Hippocampal formation (tissue), 2 donors: ENCODE measurements around the gene ABHD16A.

Source experiments
- DNase-seq, 2 donors: peaks; one replicate each; lab custom pipeline; 2025; lab: John Stamatoyannopoulos, UW

Gene ABHD16A

DNA sequence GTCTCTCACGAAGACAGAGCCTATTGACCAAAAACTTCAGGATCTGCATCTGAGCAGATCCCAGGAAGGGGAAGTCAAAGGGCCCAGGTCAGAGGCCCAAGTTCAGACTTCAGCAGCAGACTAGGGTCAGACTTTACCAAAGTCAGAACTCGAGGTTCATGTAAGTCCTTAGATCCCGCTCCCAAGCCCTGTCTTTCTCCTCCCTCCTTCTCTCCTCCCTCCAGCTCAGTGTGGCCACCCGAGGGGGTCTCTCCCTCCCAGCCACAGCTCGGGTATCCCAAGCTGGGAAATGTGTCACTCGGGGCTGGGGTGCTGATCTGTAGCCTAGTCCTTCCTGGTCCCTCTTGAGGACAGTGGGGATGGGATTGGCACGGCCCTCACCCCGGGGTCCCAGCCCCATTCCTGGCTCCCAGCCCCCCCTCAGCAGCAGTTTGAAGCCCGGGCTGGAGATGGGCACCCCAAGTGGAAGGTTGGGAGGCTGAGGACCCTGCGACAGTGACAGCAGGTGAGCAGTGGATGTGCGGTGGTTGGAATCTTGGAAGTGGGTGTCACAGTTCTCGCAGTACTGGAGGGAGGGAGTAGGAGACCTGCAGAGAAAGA lies 40.9 kb downstream of the ABHD16A start:
- no peak for DNase-seq

- no peak for DNase-seq
Observed at GRCh38 chr6:31661262-31662123, 41.6 kb downstream of the ABHD16A start.

DNA sequence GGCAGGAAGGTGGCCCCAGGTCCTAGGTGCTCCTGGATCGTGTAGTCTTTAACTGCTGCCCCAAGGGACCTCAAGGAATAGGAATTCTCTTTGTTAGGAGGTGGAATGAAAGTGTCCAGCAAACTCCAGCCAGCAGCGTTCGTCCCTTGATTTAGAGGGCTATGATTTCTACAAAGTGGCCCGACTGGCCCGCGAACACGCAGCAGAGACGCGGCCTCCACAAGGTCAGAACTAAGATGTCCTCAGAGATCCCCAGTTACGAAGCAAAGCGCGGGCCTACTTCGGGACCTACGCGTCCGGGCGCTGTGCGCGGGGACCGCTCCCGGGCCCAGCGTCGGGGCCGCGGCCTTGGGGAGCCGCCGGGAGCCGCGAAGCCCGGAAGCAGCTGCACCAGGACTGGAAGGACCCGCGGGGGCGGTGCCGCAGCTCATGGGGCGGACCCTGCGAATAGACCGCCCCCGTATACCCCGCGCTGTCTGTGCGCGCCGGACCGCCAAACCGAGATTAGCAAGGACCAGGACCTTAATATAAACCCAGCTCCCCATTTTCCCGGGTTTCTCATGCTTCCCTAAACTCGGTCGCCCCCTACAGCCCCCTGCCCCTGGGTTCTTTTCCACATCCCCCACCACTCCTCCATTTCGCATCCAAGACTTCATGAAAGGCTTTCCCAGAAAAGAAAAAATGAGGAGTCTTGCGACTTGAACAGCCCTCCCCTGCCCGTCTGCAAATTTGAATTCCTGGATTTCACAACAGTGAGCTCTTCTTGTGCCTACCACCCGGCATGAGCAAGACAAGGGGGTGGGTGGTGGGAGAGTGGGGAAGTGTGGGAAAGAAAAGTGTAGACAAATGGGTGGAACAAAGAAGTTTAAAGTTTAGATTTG lies 42.5 kb downstream of the ABHD16A start, which contains the start of gene C6orf47:
TSS of gene C6orf47 (minus strand) at position 398 of the 881 bp plus-strand sequence. CDS start 831 bp downstream, outside the sequence.
- peak; percentile 64 to 73 for DNase-seq

DNA sequence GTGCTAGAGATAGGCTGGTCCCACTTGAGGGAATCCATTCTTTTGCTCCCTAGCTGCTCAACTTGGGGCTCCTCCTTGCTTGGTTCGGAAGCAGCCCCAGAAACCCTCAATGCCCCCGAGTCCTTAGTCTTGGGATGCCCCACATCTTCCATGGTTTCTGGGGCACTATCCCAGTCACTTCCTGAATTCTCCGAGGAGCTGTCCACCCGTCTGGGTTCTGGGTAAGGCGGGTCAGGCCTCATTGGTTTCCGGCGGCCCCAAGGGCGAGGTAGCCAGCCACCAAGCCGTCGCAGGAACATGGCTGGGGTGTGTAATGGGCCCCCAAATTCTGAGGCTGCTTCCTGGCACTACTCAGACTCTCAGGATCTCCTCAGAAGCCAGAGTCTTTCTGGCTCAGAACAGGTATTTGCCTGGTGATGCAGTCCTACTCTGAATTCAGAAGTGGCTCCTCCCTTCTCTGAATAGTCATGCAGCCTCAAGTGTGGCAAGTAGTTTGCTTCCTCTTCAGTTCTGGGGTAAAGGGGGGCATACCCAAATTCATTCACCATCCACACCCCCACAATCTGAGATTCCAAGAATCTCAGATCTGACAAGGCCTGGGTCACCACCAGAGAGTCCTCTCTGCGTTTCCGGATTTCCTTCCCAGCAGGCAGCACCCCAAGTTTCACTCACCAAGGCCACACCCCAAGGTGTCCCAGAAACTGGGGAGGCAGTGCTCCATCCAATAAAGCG lies 43.3 kb downstream of the ABHD16A start:
- DNase-seq = no peak

- no peak for DNase-seq
Observed at GRCh38 chr6:31658983-31659648, 44.0 kb downstream of the ABHD16A start.

- no peak for DNase-seq
Observed at GRCh38 chr6:31658158-31658688, 44.9 kb downstream of the ABHD16A start.

DNA sequence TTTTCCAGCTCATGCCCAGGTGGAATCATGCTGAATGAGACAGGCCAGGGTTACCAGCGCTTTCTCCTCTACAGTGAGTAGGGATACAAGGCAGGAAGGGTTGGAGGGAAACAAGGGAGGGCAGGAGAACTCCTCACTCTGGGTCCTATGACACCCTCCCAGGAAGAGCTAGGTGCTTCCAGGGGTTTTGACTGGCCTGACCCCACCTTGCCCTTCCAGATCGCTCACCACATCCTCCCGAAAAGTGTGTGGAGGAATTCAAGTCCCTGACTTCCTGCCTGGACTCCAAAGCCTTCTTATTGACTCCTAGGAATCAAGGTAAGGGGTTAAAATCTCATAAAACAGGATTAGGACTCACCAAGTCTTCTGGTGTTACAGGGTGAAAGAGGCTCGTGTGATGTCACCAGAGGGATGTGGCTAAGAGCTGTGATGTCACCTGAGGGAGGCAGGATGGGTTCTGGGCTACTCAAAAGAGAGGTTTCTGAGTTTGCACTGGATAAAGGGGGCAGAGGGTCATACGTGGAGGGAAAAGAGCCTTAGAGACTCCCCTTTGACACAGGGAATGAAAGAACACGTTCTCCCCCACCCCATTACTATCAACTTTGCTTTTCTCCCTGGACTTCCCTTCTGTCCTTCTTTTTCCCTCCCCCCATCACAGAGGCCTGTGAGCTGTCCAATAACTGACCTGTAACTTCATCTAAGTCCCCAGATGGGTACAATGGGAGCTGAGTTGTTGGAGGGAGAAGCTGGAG lies 45.5 kb downstream of the ABHD16A start:
- DNase-seq = no peak

DNA sequence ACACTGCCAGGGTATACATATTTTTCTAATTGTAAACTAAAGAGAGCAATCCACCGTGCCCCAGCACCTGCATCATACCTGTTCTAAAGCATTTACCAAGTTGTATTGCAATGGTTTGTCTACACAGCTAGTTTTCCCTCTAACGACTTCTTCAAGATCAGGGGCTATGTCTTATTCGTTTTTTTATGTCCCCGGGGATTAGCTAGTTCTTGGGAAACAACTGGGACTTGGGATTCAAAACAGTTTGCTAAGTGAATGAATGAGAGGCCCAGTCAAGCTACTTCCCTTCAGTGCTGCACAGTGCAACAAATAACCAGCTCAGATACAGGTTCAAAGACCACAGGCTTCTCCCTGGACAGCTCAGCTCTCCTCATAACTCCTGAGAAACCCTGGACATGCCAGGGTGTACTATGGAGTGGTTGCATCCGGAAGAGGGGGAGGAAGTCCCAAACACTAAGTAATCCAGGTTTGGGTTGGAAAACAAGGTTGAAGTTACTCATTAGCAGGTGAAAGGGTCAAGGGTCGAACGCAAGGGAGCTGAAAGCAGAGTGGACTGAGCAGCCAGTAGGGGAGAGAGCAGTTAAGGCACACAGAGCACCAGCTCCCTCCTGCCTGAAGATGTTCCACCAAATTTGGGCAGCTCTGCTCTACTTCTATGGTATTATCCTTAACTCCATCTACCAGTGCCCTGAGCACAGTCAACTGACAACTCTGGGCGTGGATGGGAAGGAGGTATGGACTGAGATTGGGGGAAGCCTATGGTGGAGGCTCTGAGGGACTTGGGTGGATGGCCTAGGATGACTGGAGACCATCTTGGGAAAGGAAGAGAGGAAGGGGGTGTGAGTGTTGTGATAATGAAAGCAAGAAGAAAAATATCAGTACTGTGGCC lies 47.5 kb downstream of the ABHD16A start, which contains the start of gene APOM:
TSS of gene APOM (plus strand) at position 546 of the 889 bp plus-strand sequence. CDS start at position 619, 73 bp downstream.
- DNase-seq = no peak

GRCh38 chr6:31654574-31655348 lies 48.4 kb downstream of the ABHD16A start:
- DNase-seq = no peak

- peak; percentile 92 to 98 for DNase-seq
Observed at GRCh38 chr6:31652925-31653724, 50.0 kb downstream of the ABHD16A start.

DNA sequence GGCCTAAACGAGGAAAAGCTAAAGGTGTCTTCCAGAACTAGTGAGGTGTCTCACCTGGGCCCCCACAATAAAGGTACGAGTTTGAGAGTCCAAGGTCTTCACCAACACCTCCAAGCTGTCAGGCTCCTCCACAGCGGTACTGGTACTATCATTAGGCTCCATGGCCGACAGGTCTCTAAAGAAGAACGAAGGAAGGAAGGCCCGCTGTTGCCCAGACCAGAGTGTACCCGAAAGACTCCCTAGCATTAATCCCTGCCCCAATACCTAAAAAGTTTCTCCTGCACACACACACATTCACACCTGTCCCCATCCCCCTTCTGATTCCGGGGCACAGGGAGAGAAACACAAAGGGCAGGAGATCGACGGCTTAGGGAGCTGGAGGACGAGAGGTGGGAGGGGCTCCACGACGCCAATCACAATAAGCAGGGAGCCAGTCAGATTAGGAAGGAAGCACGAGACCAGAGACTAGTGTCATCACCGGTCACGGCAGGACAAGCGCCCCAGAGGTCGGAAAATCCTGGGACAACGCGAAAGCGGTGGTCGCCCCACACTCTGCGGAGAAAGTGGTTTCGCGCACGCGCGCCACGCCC lies 51.4 kb downstream of the ABHD16A start:
- DNase-seq = peak in 1 of 2 donors; percentile 31

DNA sequence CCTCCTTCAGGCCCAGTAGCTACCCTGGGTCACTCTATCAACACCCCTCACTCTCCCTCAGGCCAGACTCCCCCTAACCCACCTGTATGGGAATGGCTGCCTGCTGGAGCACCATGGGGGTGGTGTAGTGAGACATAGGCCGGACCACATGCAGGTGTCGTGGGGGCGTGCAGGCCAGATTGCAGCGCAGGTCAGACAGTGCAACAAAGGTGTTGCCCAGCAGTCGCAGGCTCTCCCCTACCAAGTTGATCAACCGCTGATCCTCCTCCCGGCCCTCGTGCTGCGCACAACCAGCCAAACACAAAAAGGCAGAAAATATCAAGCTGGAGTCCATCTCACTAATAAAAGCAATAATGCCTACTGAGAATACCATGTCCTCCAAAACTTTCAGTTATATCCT lies 57.8 kb downstream of the ABHD16A start:
- no peak for DNase-seq

GRCh38 chr6:31643818-31644454 lies 59.2 kb downstream of the ABHD16A start:
- DNase-seq = no peak

DNA sequence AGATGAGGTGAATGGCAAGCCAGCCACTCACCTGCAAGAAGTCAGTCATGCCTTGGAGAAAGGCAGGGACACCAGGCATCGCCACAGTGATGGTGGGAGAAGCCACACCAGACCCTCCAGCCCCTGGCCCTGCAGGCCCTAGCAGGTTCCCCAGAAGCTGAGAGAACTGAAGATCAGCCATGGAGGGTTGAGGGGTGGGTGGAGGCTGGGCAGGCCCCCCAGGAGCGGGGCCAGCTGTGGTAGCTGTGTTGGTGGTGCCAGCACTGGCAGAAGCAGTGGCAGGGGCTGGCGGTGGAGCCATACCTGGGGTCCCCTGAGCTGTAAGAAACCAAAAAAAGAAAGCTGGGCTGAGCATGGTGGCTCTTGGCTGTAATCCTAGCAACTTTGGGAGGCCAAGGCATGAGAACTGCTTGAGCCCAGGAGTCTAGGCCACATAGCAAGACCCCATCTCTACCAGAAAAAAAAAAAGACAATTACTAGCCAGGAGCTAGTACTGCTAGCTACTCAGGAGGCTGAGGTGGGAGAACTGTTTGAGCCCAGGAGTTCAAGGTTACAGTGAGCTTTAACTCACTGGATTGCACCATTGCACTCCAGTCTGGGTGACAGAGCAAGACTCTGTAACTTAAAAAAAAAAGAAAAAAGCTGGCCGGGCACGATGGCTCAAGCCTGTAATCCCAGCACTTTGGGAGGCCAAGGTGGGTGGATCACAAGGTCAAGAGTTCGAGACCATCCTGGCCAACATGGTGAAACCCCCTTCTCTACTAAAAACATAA lies 60.1 kb downstream of the ABHD16A start:
- no peak for DNase-seq

GRCh38 chr6:31641370-31641769 lies 61.8 kb downstream of the ABHD16A start:
- no peak for DNase-seq
